Activated CD4-positive, CD25-positive, alpha-beta regulatory T cell treated with anti-CD3 and anti-CD28 coated beads, Interleukin-2, amount 50 U/mL, for 16 hours (primary cell): ENCODE measurements around the gene PDXK.

Experiments used
- DNase-seq: peaks from one replicate; pipeline ENCODE4 v3.0.0-alpha.2; 2020; ENCODE audit warnings: low read depth, low spot score

The PDXK gene

GRCh38 chr21:43779660-43780059 is 60.7 kb downstream of the PDXK start:
- no peak for DNase-seq

- no peak for DNase-seq
Observed at GRCh38 chr21:43781846-43782245, 62.9 kb downstream of the PDXK start.

GRCh38 chr21:43782431-43783097 is 63.6 kb downstream of the PDXK start:
- DNase-seq: no peak

GRCh38 chr21:43783098-43783700 is 64.3 kb downstream of the PDXK start:
- DNase-seq: no peak

GRCh38 chr21:43785134-43785533 is 66.2 kb downstream of the PDXK start:
- no peak for DNase-seq

GRCh38 chr21:43786300-43786806 is 67.4 kb downstream of the PDXK start:
- no peak for DNase-seq

- no peak for DNase-seq
Observed at GRCh38 chr21:43786807-43787440, 68.0 kb downstream of the PDXK start.

GRCh38 chr21:43789276-43790009 is 70.5 kb downstream of the PDXK start, which contains the start of gene RRP1:
Gene RRP1, plus strand, starts transcription at chr21:43789577. Its CDS starts 53 bp downstream, at chr21:43789630.
- DNase-seq: peak; percentile 90

- no peak for DNase-seq
Observed at GRCh38 chr21:43790010-43790524, 71.1 kb downstream of the PDXK start.

GRCh38 chr21:43792406-43792805 is 73.5 kb downstream of the PDXK start:
- no peak for DNase-seq

- DNase-seq: no peak
Observed at GRCh38 chr21:43793243-43793642, 74.3 kb downstream of the PDXK start.

GRCh38 chr21:43794311-43794710 is 75.4 kb downstream of the PDXK start:
- DNase-seq: no peak

- no peak for DNase-seq
Observed at GRCh38 chr21:43794857-43795256, 75.9 kb downstream of the PDXK start.

- DNase-seq: no peak
Observed at GRCh38 chr21:43797415-43797814, 78.5 kb downstream of the PDXK start.

- no peak for DNase-seq
Observed at GRCh38 chr21:43797925-43798715, 79.2 kb downstream of the PDXK start.

- no peak for DNase-seq
Observed at GRCh38 chr21:43799301-43799840, 80.4 kb downstream of the PDXK start.

GRCh38 chr21:43800124-43800523 is 81.2 kb downstream of the PDXK start:
- DNase-seq: no peak

GRCh38 chr21:43800566-43800965 is 81.6 kb downstream of the PDXK start:
- DNase-seq: no peak

GRCh38 chr21:43801006-43801783 is 82.3 kb downstream of the PDXK start:
- DNase-seq: no peak

GRCh38 chr21:43802713-43803313 is 83.9 kb downstream of the PDXK start:
- DNase-seq: no peak
